HG03066 (cell line): ENCODE data around the gene STMP1.
"Not testable (repeated sequence)": the region's sequence is repeated elsewhere in the genome, so short reads cannot be mapped to it uniquely, and the experiment has no call there.

Experiments used
- ATAC-seq: cut with Tn5 transposase; IDR thresholded peaks from one replicate; pipeline ENCODE4 v1.9.1; 2021; ENCODE audit warnings: low read depth; ENCODE audit not compliant: unreplicated experiment

STMP1 gene

DNA sequence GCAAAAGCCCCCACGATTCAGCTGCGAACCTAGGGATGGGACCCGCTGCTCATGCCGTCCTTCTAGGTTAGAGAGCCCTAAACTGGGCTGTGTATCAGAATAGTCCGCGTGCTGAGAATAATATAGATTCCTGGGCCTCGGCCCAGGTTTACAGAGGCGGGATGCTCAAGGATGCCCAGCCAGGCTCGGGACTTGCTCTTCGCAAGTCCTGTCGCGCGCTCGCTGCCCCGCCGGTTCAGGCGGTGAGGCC lies 266 bp upstream of the STMP1 start:
- ATAC-seq, result peak; percentile 10

DNA sequence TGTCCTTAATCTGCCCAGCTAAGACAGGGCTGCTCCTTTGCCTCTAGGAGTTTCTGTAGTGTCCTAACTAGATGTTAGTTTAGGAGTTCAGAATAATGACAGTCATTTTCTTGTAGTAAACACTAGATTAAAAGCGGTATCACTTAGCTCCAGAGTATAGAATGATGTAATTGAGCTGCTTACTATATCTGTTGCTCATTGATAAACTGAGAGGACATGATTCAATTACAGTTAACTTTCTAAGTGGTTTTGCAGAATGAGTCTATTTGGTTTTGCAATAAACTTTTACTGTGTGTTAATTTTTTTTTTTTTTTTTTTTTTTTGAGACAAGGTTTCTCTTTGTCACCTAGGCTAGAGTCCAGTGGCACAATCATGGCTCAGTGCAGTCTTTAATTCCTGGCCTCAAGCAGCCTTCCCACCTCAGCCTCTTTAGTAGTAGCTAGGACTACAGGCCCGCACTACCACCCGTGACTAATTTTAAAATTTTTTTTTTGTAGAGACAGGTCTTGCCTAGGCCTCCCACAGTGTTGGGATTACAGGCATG lies 1.8 kb downstream of the STMP1 start:
- ATAC-seq, result no peak

DNA sequence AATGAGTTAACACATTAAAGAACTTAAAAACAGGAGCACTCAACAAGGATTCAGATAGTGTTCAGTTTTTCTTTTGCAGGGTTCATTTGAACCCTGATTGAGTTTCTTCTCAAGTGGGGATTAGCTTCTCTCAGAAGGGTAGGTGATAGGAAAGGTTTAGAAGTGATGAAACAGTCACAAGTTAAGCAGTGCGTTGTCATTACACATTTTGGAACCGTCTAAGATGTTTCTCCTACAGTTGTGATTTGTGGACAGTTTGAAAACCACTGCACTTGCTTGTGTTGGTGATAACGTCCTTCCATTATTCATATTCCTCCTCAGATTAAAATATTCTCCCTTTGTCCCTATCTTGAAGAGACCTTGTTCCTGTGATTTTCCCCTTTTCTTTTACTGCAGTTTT lies 2.7 kb downstream of the STMP1 start:
- ATAC-seq, result no peak

DNA sequence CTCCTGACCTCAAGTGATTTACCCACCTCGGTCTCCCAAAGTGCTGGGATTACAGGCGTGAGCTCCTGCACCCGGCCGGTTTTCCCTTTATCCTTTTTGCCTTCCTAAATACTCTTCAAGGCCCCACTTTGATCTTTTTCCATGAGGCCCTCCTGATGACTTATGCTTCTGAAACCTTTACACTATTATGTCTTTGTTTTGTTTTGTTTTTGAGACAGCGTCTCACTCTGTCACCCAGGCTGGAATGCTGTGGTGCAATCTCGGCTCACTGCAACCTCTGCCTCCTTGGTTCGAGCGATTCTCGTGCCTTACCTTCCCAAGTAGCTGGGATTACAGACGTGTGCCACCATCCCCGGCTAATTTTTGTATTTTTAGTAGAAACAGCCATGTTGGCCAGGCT lies 3.8 kb downstream of the STMP1 start:
- ATAC-seq, result no peak

DNA sequence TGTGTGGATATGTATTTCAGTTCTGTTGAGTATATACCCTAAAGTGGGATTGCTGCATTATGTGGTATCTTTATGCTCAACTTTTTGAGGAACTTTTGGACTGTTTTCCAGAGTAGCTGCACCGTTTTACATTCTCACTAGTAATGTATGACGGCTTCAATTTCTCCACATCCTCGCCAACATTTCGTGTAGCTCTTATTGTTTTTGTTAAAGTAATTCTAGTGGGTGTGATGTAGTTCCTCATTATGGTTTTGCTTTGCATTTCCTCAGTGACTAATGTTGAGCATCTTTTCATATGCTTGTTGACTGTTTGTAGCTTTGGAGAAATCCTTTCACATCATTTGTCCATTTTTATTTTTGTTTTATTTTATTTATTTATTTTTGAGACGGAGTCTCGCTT lies 4.5 kb downstream of the STMP1 start:
- no peak for ATAC-seq

DNA sequence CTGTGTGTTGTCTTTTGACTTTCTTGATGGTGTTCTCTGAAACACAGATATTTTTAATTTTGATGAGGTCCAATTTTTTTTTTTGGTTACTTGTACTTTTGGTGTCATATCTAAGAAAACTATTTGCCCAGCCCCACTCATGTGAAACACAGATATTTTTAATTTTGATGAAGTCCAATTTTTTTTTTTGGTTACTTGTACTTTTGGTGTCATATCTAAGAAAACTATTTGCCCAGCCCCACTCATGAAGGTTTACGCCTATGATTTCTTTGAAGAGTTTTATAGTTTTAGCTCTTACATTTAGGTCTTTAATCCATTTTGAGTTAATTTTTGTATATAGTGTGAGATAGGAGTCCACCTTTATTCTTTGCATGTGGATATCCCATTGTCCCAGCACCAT lies 5.3 kb downstream of the STMP1 start:
- ATAC-seq, result not testable (repeated sequence)

DNA sequence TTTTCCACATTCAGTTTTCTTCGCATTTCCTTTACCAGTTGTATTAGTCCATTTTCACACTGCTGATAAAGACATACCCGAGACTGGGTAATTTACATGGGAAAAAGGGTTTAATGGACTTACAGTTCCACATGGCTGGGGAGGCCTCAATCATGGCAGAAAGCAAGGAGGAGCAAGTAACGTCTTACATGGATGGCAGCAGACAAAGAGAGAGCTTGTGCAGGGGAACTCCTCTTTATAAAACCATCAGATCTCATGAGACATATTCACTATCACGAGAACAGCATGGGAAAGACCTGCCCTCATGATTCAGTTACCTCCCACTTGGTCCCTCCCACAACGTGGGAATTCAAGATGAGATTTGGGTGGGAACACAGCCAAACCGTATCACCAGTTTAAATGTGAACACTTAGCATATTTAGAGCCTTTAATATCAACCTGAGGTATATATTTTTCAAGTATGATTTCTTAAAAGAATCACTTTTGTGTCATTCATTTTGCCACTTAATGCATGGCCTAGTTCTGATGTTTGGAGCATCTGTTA lies 6.6 kb downstream of the STMP1 start:
- ATAC-seq, result not testable (repeated sequence)

DNA sequence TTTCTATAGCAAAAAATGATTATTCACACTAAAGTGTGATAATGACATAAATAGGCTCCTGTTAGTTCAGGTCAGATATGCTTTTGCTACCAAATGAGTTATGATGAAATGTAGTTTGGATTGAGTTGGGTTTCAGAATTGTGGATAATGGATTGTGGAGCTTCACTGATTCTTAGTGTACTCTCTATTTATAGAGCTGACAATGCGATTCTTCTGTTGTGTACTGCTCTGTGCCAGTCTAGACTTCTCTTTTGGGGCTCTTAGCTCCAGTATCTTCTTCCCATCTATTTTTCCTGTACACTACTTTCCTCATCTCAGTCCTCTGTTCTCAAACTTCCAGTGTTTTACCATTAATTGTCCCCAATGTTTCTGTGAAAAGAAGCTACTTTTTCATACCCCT lies 7.5 kb downstream of the STMP1 start:
- no peak for ATAC-seq

DNA sequence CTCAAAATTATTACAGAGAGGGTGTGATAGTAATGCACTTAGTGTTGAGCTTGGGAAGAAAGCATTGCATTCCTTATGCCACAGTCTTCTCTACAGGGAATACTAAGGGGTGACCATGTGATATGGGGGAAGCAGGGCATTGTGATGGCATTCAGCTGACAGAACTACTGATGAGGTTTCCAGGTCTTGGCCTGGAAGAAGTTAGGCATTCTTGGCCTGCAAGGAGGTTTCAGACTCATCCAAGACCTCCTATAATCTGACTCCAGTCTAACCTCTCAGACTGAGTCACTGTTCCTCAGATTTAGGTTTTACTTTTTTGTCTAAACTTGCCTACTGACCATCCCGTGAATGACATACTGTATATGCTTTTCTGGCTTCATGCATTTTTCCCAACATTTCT lies 7.9 kb downstream of the STMP1 start:
- no peak for ATAC-seq

DNA sequence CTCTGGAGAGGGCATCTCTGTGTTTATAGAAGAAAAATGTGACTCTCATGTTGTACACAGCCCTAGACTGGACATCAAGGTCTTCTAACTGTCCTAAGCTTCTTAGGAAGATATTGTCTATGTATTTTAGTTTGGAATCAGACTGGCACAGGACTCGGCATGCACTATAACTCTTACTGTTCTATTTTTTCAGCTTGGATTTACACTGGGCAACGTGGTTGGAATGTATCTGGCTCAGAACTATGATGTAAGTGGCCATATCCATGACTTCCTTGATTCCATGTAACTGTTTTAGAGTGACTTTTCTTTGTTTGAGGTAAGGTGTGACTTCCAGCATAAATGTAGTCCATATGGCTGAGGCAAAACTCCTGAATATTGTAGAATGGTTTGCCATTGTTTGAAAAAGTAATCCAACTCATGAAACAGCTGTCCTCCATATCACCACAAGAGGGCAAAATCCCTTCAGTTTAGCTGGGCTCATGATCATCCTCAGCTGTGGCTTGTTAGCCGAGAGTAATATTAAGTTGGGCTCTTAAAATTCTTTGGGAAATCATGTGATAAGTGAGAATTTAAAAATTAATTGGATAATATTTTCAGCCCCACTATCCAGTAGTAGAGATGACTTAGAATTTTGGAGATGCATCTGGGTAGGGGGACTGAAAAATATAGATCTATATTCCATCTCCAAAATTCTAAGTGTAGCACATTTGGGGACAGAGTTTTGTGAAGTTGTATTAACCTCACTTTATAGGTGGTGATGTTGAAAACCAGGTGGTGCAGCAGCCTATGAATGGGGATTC lies 10.4 kb downstream of the STMP1 start:
- peak; percentile 85 for ATAC-seq

DNA sequence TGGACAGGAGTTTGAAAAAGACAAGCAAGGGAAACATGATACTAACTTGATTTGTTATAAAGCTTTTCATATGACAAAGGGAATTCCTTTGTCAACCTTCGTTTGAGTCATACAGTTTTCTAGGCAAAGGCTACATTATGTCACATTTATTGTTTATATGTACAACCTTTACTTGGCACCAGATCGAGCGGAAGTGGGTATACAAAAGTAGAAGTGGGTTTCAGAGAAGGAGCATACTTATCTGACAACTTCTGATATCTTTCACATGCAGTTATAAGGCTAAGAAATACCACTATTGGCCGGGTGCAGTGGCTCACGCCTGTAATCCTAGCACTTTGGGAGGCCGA lies 11.0 kb downstream of the STMP1 start:
- no peak for ATAC-seq

DNA sequence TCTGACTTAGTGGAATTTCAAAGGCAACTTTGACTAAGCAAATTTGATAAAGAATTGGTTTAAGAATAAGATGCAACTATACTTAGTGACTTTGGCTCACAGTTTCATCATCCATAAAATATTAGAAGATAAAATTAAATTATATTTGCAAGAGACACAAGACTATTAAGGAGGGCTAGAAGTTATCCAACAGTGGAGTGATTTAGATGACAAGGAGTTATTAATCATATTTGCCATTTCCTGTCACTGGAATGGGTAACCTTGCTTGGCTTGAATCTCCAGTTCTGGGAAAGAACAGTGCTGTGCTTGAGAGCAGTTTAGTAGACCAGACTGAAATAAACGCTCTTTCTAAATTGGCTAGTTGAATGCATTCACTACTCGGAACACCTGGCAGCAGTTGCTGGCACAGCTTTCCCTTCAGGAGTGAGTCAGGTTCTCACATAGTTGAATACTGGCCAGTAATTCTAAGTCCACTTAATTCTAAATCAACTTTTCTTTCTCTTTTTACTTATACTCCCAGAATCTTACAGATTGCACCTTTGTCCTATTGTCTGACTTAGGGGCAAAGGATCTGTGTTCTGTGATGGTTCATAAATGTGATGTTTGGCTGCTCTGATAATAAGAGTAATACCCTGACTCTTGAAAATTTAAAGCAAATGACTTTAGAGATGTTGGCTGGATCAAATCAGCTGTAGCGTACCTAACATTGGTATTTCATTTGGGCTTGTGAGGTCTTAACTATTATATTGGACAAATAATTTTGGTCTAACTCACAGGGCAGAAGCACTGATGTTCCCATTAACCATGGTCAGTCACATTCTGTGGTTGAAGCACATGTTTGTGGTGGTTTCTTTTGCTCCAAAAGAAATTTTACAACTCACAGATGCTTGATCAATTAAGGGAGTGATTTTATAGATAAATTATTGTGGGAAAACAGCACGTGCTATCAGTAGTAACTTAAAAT lies 16.6 kb downstream of the STMP1 start:
- no peak for ATAC-seq

DNA sequence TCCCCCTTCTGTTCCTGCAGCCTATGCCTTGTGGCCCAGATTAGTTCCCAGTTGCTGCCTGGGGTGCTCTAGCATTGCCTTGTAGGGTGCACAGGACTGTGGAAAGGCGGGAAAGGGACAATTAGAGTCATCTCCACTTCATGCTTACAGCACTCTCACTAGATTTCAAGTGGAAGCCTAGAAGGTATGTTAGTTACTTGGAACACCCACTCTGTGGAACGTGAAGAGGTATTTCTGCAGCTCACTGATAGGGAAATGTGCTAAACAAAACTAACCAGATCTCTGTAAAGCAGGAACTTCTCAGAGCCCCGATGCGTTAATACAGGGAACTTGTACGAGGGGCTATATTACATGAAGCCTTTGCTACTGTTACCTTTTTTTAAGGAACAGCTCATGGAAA lies 19.4 kb downstream of the STMP1 start:
- no peak for ATAC-seq

DNA sequence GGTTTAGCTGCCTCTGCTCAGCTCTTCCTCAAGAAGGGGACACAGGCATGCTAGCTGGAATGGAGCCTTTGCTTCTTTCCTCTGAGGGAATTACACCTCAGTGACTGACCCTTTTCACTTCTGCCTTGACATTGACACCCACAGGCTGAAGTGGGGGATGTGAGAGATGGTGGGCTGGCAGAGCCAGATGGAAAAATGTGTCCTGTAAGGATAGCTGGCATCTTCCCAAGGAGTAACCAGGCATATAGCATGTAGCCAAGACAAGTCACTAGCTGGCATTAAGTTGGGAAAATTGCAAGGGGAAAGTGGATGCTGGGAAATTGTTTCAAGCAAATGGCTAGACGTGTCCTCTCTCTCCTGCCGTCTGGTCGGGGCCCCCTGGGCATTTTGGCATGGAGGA lies 19.9 kb downstream of the STMP1 start:
- no peak for ATAC-seq

DNA sequence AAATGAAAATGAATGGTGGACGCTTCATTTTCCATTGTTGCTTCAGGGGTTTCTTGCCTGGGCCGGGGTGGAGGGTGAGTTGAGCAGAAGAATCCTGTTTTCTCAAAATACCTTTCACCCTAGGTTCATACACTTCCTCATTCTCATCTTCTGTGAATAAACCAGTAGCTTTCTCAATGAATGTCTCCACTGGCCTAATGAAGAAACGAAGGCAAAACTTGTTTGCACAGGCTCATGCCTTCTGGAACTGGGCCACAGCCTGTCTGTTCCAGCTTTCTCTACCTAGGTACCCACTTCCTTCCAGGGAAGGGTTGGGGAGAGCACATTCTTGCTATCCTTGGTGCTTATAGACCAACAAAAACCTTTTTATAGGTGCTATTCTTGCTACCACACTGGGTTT lies 21.3 kb downstream of the STMP1 start:
- ATAC-seq, result no peak

DNA sequence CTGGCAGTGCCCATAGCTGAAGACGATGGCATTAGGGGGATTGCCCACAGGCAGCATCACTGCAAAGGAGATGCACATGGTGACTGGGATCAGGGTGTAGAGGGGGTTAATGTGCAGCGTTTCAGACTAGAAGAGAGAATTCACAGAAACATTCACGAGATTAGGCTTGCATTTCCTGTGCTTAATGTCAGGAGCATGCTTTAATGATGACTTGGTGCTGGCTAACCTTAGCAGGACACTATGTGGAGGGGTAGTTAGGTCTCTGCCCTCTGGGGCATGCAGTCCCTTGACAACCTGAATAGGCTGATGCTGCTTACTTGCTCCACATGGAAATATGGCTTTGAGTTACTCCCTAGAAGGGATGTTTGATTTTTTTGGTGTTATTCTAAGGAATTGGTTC lies 21.8 kb downstream of the STMP1 start:
- no peak for ATAC-seq

DNA sequence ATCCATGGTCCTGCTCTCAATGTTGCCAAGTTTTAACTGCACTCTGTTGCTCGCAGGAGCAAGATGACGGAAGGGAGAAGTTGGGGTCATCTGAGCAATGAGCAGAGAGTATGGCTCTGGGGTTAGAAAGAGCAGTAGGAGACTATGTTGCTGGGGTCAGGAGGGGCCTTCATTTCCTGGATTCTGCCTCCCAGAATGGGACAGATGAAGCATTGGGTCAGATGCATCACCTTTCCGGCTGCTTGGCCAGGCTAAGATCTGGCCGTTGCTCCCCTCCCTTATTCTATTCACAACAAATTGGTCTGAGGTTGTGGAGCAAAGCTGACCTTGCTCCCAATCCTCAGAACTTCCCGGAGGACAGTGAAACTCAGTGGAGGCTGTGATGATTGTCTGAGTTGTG lies 22.4 kb downstream of the STMP1 start:
- ATAC-seq, result no peak

DNA sequence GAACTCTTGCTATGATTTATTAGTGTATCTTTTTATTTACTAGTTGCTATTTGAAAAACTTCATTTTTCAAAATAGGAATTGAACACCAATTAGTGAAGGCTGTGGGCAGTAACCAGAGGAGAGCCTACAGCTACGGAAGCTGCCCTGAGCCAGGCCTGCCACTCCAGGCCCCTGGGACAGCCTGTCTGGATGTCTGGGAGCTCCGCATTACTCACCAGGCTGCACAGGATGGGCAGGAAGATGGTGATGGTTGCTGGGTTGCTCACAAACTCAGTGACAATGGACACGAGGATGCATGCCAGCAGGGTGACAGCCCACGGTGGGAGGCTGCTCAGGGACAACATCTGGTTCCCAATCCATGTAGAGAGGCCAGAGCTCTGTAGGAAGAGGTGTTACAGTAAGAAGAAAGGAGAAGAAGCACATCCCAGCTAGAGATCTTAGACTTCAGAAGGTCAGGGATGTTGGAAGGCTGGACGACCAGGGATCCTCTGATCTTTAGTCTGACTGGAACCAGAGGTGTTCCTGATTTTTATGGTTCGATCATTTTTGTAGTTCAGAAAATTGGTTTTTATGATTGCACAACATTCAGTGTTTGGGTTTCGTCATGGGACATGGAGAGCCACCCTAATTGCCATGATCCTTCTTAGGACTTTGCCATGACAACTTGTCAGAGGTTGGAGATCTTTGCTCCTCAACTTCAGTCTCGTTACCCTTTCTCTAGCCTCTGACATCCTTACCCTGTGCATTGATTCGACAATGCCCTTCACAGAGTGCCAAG lies 23.2 kb downstream of the STMP1 start:
- no peak for ATAC-seq

DNA sequence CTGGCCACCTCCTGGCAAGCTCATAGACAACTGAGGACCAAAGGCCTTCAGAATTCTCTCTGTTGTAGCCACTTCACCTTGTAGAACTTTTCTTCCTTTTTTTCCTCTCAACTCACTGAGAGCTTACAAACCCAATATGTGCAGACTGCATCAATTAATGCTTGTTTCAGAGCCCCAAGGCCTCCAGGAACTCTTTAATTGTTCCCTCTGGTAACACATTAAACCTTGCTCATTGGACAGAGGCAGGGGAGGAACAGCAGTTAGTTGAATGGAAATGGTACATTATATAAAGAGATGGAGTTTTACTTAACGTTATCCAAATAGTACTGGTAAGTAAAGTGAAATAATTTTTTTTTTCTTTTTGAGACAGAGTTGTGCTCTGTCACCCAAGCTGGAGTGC lies 25.2 kb downstream of the STMP1 start:
- no peak for ATAC-seq

DNA sequence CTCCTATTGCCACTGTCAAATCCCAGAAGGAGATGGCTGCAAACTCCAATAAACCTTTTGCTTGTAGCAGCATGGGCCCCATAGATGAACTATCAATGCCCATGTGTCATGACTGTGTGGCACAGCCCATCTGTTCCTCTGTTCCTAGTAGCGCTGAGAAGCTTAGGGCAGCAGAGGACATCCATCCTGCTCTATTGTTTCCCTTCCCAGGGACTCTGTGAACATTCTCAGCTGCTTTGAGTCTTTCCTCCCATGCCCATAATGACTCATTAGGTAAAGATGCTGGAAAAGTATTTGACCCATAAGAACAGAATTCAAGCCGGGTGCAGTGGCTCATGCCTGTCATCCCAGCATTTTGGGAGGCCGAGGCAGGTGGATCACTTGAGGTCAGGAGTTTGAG lies 28.3 kb downstream of the STMP1 start:
- ATAC-seq, result no peak

DNA sequence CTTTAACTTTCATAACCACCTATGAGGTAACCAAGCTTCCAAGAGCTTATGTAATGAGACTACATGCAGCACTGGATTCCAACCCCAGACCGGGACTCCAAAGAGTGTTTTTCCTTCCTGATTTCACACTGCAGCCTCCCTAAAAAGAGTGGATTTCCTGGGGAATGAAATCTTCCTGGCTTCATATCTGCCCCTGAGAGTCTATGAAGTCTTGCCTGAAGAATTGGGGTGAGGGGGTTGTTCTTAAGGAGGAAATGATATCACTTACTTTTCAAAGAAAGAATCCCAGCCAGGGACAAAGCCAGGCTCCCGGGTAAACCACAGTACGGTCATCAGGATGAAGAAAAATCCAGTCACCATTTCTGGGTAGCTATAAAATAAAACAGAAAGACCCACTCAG lies 29.7 kb downstream of the STMP1 start:
- no peak for ATAC-seq
